Esophagus muscularis mucosa (tissue), 4 donors: ENCODE measurements around the gene IGHMBP2. TPM values are rescaled to one million over a fixed set of nuclear protein-coding genes. Genes with fewer than 3 reads are reported as not detected.
A peak's percentile ranks its signal among the peaks of the same experiment; 100 is the strongest.

Source experiments
- DNase-seq: peaks from one replicate; pipeline ENCODE4 v3.0.0-alpha.2; 2017; ENCODE audit errors: extremely low spot score
- H3K27ac ChIP-seq, 4 donors: fragments of 200-600 bp; sonication (generic); replicated peaks in 1 of 4; 1 replicate in 3 of 4; 2 replicates in 1 of 4; pipeline ENCODE4 v1.5.1; 2016 to 2019; ENCODE audit warnings: mild to moderate bottlenecking in 1 of 4
- H3K27me3 ChIP-seq, 4 donors: fragments of 200-600 bp; sonication (generic); one replicate each; pipeline versions ENCODE4 v1.5.1 to v1.6.0; 2016 to 2019
- H3K36me3 ChIP-seq, 4 donors: fragments of 200-600 bp; sonication (generic); one replicate each; pipeline ENCODE4 v1.5.1; 2016 to 2019
- H3K4me1 ChIP-seq, 4 donors: fragments of 200-600 bp; sonication (generic); one replicate each; pipeline ENCODE4 v1.5.1; 2016 to 2019
- H3K4me3 ChIP-seq, 4 donors: fragments of 200-600 bp; sonication (generic); 1 replicate in 2 of 4; 2 replicates in 2 of 4; pipeline ENCODE4 v1.5.1; 2016 to 2019; ENCODE audit warnings: mild to moderate bottlenecking in 4 of 4, moderate library complexity in 1 of 4
- H3K9me3 ChIP-seq, 4 donors: fragments of 200-600 bp; sonication (generic); 1 replicate in 3 of 4; 2 replicates in 1 of 4; pipeline ENCODE4 v1.5.1; 2016 to 2019
- EP300 ChIP-seq: sonication (generic); formaldehyde crosslinking; IDR thresholded peaks from one replicate; pipeline ENCODE4 v1.6.1; 2017; ENCODE audit warnings: antibody characterized with exemption
- POLR2A ChIP-seq: fragments of 450-650 bp; IDR thresholded peaks from one replicate; pipeline ENCODE4 v1.6.1; 2017; ENCODE audit warnings: antibody characterized with exemption, moderate library complexity, mild to moderate bottlenecking, low read depth
- POLR2AphosphoS5 ChIP-seq, 2 donors: sonication (generic); formaldehyde crosslinking; IDR thresholded peaks; one replicate each; pipeline ENCODE4 v1.6.1; 2017; ENCODE audit warnings: antibody characterized with exemption in 2 of 2
- WGBS: methylation state at CpG from one replicate; pipeline ENCODE4 v1.1.5; 2018; 5-methylcytosine and 5-hydroxymethylcytosine counted together
- intact Hi-C: fragments of 100-400 bp; cut with DNase I; formaldehyde crosslinking; loops from one replicate; pipeline ENCODE4 v1.15.1; 2023
- total RNA-seq, 4 donors: library from RNA; depleted of rRNA; stranded (reverse); fragments of >200 nt; gene quantifications; one replicate each; pipeline versions ENCODE4 v1.1.0 to v1.2.1, GENCODE V29; 2016
- TF ChIP-seq, protein P1 (sequence below), 3 experiments: fragments of 200-600 bp in 2 of 3; fragments of 450-650 bp in 1 of 3; sonication (generic) in 2 of 3; IDR thresholded peaks; one replicate each; pipeline ENCODE4 v1.5.1; 2017 to 2019; ENCODE audit warnings: antibody characterized with exemption in 3 of 3, mild to moderate bottlenecking in 2 of 3, moderate library complexity in 1 of 3

Gene IGHMBP2
- total RNA-seq, 4 donors from 2014 or later: 11.6 to 30.8 (median 28.0) TPM

- Histone ChIP-seq H3K4me1 (peaks cover 27 to 61% (median 49%) of the 10 kb centered on the region in 4 donors), H3K4me3 (no peak overlapping the region), H3K9me3 (peaks cover 0 to 20% (median 11%) of the 10 kb centered on the region in 4 donors), H3K36me3 (peaks cover 3 to 83% (median 61%) of the 10 kb centered on the region in 4 donors), H3K27me3 (no peaks in the 10 kb centered on the region), H3K27ac (peak overlapping the region; percentile 75 to 93 (median 88))
- whole genome bisulfite sequencing: 45% methylated on average over 5 of the region's 10 CpGs
- intact Hi-C loops: no loop called here
- no peak for DNase-seq
- peak; percentile 41 to 47 for TF ChIP-seq POLR2AphosphoS5 (IDR thresholded peaks at IDR 0.05)
- TF ChIP-seq POLR2A: no peak
- no peak for TF ChIP-seq EP300
- TF ChIP-seq, protein P1, sequence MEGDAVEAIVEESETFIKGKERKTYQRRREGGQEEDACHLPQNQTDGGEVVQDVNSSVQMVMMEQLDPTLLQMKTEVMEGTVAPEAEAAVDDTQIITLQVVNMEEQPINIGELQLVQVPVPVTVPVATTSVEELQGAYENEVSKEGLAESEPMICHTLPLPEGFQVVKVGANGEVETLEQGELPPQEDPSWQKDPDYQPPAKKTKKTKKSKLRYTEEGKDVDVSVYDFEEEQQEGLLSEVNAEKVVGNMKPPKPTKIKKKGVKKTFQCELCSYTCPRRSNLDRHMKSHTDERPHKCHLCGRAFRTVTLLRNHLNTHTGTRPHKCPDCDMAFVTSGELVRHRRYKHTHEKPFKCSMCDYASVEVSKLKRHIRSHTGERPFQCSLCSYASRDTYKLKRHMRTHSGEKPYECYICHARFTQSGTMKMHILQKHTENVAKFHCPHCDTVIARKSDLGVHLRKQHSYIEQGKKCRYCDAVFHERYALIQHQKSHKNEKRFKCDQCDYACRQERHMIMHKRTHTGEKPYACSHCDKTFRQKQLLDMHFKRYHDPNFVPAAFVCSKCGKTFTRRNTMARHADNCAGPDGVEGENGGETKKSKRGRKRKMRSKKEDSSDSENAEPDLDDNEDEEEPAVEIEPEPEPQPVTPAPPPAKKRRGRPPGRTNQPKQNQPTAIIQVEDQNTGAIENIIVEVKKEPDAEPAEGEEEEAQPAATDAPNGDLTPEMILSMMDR (IDR thresholded peaks at IDR 0.05): peak; percentile 30 to 51 (median 35)
These were observed 20.6 kb downstream of the IGHMBP2 start for GRCh38 chr11:68924073-68924925.

DNA sequence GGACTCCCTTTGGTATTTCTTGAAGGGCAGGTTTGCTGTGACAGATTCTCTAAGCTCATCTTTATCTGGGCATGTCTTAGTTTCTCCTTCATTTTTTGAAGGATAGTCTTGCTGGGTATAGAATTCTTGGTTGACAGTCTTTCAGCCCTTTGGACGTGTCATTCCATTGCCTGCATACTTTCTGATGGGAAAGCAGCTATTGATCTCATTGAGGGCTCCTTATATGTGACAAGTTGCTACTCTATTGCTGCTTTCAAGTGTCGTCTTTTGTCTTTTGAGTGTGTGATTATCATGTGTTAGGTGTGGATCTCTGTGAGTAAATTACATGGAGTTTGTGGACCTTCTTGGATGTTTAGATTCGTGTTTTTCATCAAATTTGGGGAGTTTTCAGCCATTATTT lies 21.9 kb downstream of the IGHMBP2 start:
- H3K36me3 ChIP-seq: peaks cover 11 to 83% (median 61%) of the 10 kb centered on the region in 4 donors
- intact Hi-C loops: no loop called here
- H3K4me3 ChIP-seq: no peak overlapping the region
- H3K27ac ChIP-seq: peak overlapping the region; percentile 75 to 93 (median 88)
- no peaks in the 10 kb centered on the region for H3K27me3 ChIP-seq
- TF ChIP-seq POLR2AphosphoS5 (IDR thresholded peaks at IDR 0.05) (no peak), EP300 (no peak), POLR2A (no peak)
- TF ChIP-seq, protein P1 (IDR thresholded peaks at IDR 0.05): no peak
- DNase-seq: no peak
- WGBS: 95% methylated on average over 3 of the region's 3 CpGs
- peaks cover 0 to 20% (median 11%) of the 10 kb centered on the region in 4 donors for H3K9me3 ChIP-seq
- peaks cover 28 to 65% (median 55%) of the 10 kb centered on the region in 4 donors for H3K4me1 ChIP-seq

- WGBS: 31% methylated on average over 10 of the region's 12 CpGs
- no peak for TF ChIP-seq POLR2A
- Histone ChIP-seq H3K9me3 (peaks cover 0 to 20% (median 11%) of the 10 kb centered on the region in 4 donors), H3K27ac (peak overlapping the region; percentile 77 to 93 (median 86)), H3K27me3 (no peaks in the 10 kb centered on the region), H3K4me3 (no peak overlapping the region), H3K4me1 (peaks cover 28 to 78% (median 71%) of the 10 kb centered on the region in 4 donors), H3K36me3 (peaks cover 11 to 77% (median 57%) of the 10 kb centered on the region in 4 donors)
- DNase-seq: no peak
- intact Hi-C loops: no loop called here
These were observed 23.8 kb downstream of the IGHMBP2 start for GRCh38 chr11:68927280-68928135.

- DNase-seq: no peak
- Histone ChIP-seq H3K4me3 (no peak overlapping the region), H3K4me1 (peaks cover 28 to 83% (median 75%) of the 10 kb centered on the region in 4 donors), H3K36me3 (peaks cover 18 to 74% (median 61%) of the 10 kb centered on the region in 4 donors), H3K27me3 (no peaks in the 10 kb centered on the region), H3K27ac (peak overlapping the region; percentile 77 to 93 (median 86)), H3K9me3 (peaks cover 0 to 20% (median 11%) of the 10 kb centered on the region in 4 donors)
- TF ChIP-seq POLR2AphosphoS5 (IDR thresholded peaks at IDR 0.05): peak; percentile 60
- TF ChIP-seq, protein P1 (IDR thresholded peaks at IDR 0.05): no peak
- TF ChIP-seq POLR2A: no peak
- TF ChIP-seq EP300: peak; percentile 76
- intact Hi-C loops: no loop called here
- 35% methylated on average over 6 of the region's 6 CpGs for WGBS
These were observed 24.6 kb downstream of the IGHMBP2 start for GRCh38 chr11:68928136-68928880.
